SK-N-MC (cell line): ENCODE data around the gene MEIS2.

Experiments
- EZH2 ChIP-seq: fragments of 200-600 bp; sonication (generic); IDR thresholded peaks from one replicate; pipeline ENCODE4 v1.6.1; 2017; ENCODE audit warnings: antibody characterized with exemption
- FOXP2 ChIP-seq: optimal IDR thresholded peaks from 2 replicates; pipeline ENCODE3; 2011; ENCODE audit warnings: mild to moderate bottlenecking, moderate library complexity; ENCODE audit not compliant: insufficient read depth; ENCODE audit errors: extremely low read length, control extremely low read depth
- POLR2AphosphoS5 ChIP-seq: IDR thresholded peaks from 2 replicates; pipeline ENCODE4 v1.6.1; 2012; ENCODE audit warnings: mild to moderate bottlenecking, low read depth, low read length, borderline replicate concordance

- TF ChIP-seq POLR2AphosphoS5 (no peak), EZH2 (no peak), FOXP2 (no peak)
Observed at GRCh38 chr15:36944442-36944841, 155.9 kb downstream of the MEIS2 start.
